H9 (cell line): ENCODE data around the gene GIPC2. TPM values are rescaled to one million over a fixed set of nuclear protein-coding genes. Genes with fewer than 3 reads are reported as not detected.

ENCODE experiments used
- DNase-seq: peaks from one replicate; pipeline ENCODE4 v3.0.0-alpha.2; 2017
- H2AFZ ChIP-seq: one replicate; pipeline ENCODE4 v1.6.1; 2013; ENCODE audit warnings: mild to moderate bottlenecking, low read length, control low read depth, moderate library complexity
- H2AK5ac ChIP-seq: 2 replicates; pipeline ENCODE4 v1.6.1; 2013; ENCODE audit warnings: low read length, control low read depth, mixed read lengths; ENCODE audit not compliant: insufficient read length
- H2BK120ac ChIP-seq: one replicate; pipeline ENCODE4 v1.6.1; 2013; ENCODE audit warnings: low read depth, mild to moderate bottlenecking, low read length, control low read depth, inconsistent platforms; ENCODE audit not compliant: poor library complexity, severe bottlenecking
- H2BK12ac ChIP-seq: 2 replicates; pipeline ENCODE4 v1.6.1; 2013; ENCODE audit warnings: low read length, control low read depth, mixed read lengths, low read depth; ENCODE audit not compliant: insufficient read length
- H2BK15ac ChIP-seq: 2 replicates; pipeline ENCODE4 v1.6.1; 2013; ENCODE audit warnings: low read depth, low read length, control low read depth
- H2BK20ac ChIP-seq: one replicate; pipeline ENCODE4 v1.6.1; 2013; ENCODE audit warnings: low read depth, mild to moderate bottlenecking, low read length, control low read depth, inconsistent platforms; ENCODE audit not compliant: poor library complexity, severe bottlenecking
- H2BK5ac ChIP-seq: 2 replicates; pipeline ENCODE4 v1.6.1; 2013; ENCODE audit warnings: low read length, control low read depth, mixed read lengths; ENCODE audit not compliant: insufficient read length
- H3K14ac ChIP-seq: 2 replicates; pipeline ENCODE4 v1.6.1; 2013; ENCODE audit warnings: low read length, control low read depth; ENCODE audit not compliant: insufficient read depth
- H3K18ac ChIP-seq: 2 replicates; pipeline ENCODE4 v1.6.1; 2013; ENCODE audit warnings: low read depth, mild to moderate bottlenecking, mixed read lengths, low read length, control low read depth; ENCODE audit not compliant: insufficient read length
- H3K23ac ChIP-seq: 2 replicates; pipeline ENCODE4 v1.6.1; 2013; ENCODE audit warnings: low read length, control low read depth, mixed read lengths, low read depth; ENCODE audit not compliant: insufficient read length
- H3K23me2 ChIP-seq: 2 replicates; pipeline ENCODE4 v1.6.1; 2013; ENCODE audit warnings: low read depth, mild to moderate bottlenecking, mixed read lengths, low read length, control low read depth; ENCODE audit not compliant: insufficient read length, poor library complexity, severe bottlenecking
- H3K27ac ChIP-seq: 2 replicates; pipeline ENCODE4 v1.5.1; 2013; ENCODE audit warnings: low read length, control low read depth, mixed read lengths, low read depth; ENCODE audit not compliant: insufficient read length
- H3K27me3 ChIP-seq: 2 replicates; pipeline ENCODE4 v1.6.1; 2013; ENCODE audit warnings: low read length, control low read depth, inconsistent platforms; ENCODE audit not compliant: insufficient read depth
- H3K4ac ChIP-seq: 2 replicates; pipeline ENCODE4 v1.6.1; 2013; ENCODE audit warnings: low read depth, mild to moderate bottlenecking, control low read depth, inconsistent platforms, low read length, moderate library complexity
- H3K4me1 ChIP-seq: 2 replicates; pipeline ENCODE4 v1.6.1; 2013; ENCODE audit warnings: low read length, control low read depth, inconsistent platforms; ENCODE audit not compliant: insufficient read depth
- H3K4me2 ChIP-seq: 2 replicates; pipeline ENCODE4 v1.6.1; 2013; ENCODE audit warnings: low read length, control low read depth, mixed read lengths; ENCODE audit not compliant: insufficient read length, insufficient read depth
- H3K56ac ChIP-seq: 2 replicates; pipeline ENCODE4 v1.6.1; 2013; ENCODE audit warnings: low read depth, mild to moderate bottlenecking, mixed read lengths, low read length, control low read depth; ENCODE audit not compliant: insufficient read length
- H3K79me1 ChIP-seq: 2 replicates; pipeline ENCODE4 v1.6.1; 2013; ENCODE audit warnings: low read depth, mild to moderate bottlenecking, moderate library complexity, low read length, control low read depth, inconsistent platforms; ENCODE audit not compliant: insufficient read depth, poor library complexity, severe bottlenecking
- H3K79me2 ChIP-seq: 2 replicates; pipeline ENCODE4 v1.6.1; 2013; ENCODE audit warnings: low read length, control low read depth, inconsistent platforms; ENCODE audit not compliant: insufficient read depth
- H3K9ac ChIP-seq: 2 replicates; pipeline ENCODE4 v1.6.1; 2013; ENCODE audit warnings: low read length, control low read depth, mixed read lengths; ENCODE audit not compliant: insufficient read length; ENCODE audit errors: extremely low read depth
- H3K9me3 ChIP-seq: one replicate; pipeline ENCODE4 v1.6.1; 2013; ENCODE audit warnings: low read depth, low read length, inconsistent platforms; ENCODE audit not compliant: control insufficient read depth
- H3T11ph ChIP-seq: one replicate; pipeline ENCODE4 v1.6.1; 2013; ENCODE audit warnings: mild to moderate bottlenecking, low read length, control low read depth, inconsistent platforms
- H4K20me1 ChIP-seq: one replicate; pipeline ENCODE4 v1.6.1; 2013; ENCODE audit not compliant: control insufficient read depth, insufficient read length, insufficient read depth
- H4K5ac ChIP-seq: 2 replicates; pipeline ENCODE4 v1.6.1; 2013; ENCODE audit warnings: low read depth, mild to moderate bottlenecking, mixed read lengths, low read length, control low read depth; ENCODE audit not compliant: insufficient read length
- H4K8ac ChIP-seq: replicated peaks from 2 replicates; pipeline ENCODE4 v1.6.1; 2013; ENCODE audit warnings: low read length, control low read depth, mixed read lengths, low read depth; ENCODE audit not compliant: insufficient read length
- H4K91ac ChIP-seq: 2 replicates; pipeline ENCODE4 v1.6.1; 2013; ENCODE audit warnings: low read depth, mild to moderate bottlenecking, moderate library complexity, mixed read lengths, low read length, control low read depth; ENCODE audit not compliant: insufficient read length
- H3K27ac Mint-ChIP-seq, 3 experiments: 2 replicates in 2 of 3; 3 replicates in 1 of 3; pipeline ENCODE4 v1.8.0; 2020 to 2021; ENCODE audit warnings: mixed read lengths in 3 of 3, mild to moderate bottlenecking in 1 of 3, moderate library complexity in 1 of 3
- H3K27me3 Mint-ChIP-seq: 2 replicates; pipeline ENCODE4 v1.8.0; 2021; ENCODE audit warnings: low read depth, mild to moderate bottlenecking, moderate library complexity, mixed read lengths
- H3K36me3 Mint-ChIP-seq, 3 experiments: 2 replicates in 2 of 3; 3 replicates in 1 of 3; pipeline ENCODE4 v1.8.0; 2020 to 2021; ENCODE audit warnings: low read depth in 3 of 3, mixed read lengths in 3 of 3; ENCODE audit not compliant: insufficient read depth in 1 of 3
- H3K4me1 Mint-ChIP-seq, 2 experiments: 2 replicates each; pipeline ENCODE4 v1.8.0; 2020; ENCODE audit warnings: mixed read lengths in 2 of 2
- H3K4me3 Mint-ChIP-seq, 2 experiments: 2 replicates in 1 of 2; 3 replicates in 1 of 2; pipeline ENCODE4 v1.8.0; 2020 to 2021; ENCODE audit warnings: mild to moderate bottlenecking in 2 of 2, mixed read lengths in 2 of 2, moderate library complexity in 1 of 2
- H3K9me3 Mint-ChIP-seq, 2 experiments: 2 replicates in 1 of 2; 3 replicates in 1 of 2; pipeline ENCODE4 v1.8.0; 2020; ENCODE audit warnings: mild to moderate bottlenecking in 2 of 2, mixed read lengths in 2 of 2, moderate library complexity in 1 of 2
- WGBS: extraction: QIAGEN DNeasy Blood & Tissue Kit; methylation state at CpG from one replicate; pipeline ENCODE4 v1.1.7; 2013; ENCODE audit warnings: missing lambda C conversion rate, low lambda C conversion rate, mixed read lengths; ENCODE audit not compliant: insufficient read length; ENCODE audit errors: extremely low coverage; 5-methylcytosine and 5-hydroxymethylcytosine counted together
- total RNA-seq: library from RNA; stranded (reverse); gene quantifications from 2 replicates; pipeline ENCODE4 v1.2.1, GENCODE V29; 2021
- TF ChIP-seq, protein P1 (sequence below): fragments of 200-600 bp; sonication (generic); conservative IDR thresholded peaks from 3 replicates; pipeline ENCODE4 v1.8.0; 2021; ENCODE audit warnings: antibody characterized with exemption, mild to moderate bottlenecking

GIPC2 gene
- total RNA-seq, 1 experiment from 2014 or later = 0.85 TPM

DNA sequence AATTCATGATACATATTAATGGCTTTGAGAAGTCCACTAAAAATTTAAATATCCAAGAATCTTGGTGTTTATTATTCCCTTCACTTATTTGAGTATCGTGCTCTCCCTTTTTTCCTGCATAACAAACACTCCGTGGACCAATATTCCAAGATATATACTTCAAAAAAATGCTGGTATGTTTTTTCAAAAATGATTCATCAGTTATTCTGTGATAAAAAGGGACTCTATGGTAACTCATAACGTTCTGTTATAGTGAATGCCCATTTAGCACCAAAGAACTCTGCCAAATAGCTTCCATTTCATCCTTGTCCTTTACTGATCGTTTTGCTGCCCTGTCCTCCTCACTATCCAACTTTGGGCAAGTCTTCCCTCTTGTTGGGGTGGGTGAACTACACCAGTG, 12.9 kb downstream of the GIPC2 start:
- no peaks in the 10 kb centered on the region for H3K27me3 ChIP-seq
- no CpG with 5 or more reads among the region's 4 CpGs for WGBS
- no peak overlapping the region for H3K27ac Mint-ChIP-seq
- H3K23ac ChIP-seq = no peak overlapping the region
- no peak overlapping the region for H3K14ac ChIP-seq
- H3K79me1 ChIP-seq = no peaks in the 10 kb centered on the region
- no peaks in the 10 kb centered on the region for H3K9me3 ChIP-seq
- H3T11ph ChIP-seq = no peak overlapping the region
- no peak overlapping the region for H3K4me2 ChIP-seq
- no peak overlapping the region for H2BK5ac ChIP-seq
- H2BK12ac ChIP-seq = no peak overlapping the region
- H4K8ac ChIP-seq = no peak overlapping the region
- H3K56ac ChIP-seq = no peak overlapping the region
- H3K4ac ChIP-seq = no peak overlapping the region
- TF ChIP-seq, protein P1, sequence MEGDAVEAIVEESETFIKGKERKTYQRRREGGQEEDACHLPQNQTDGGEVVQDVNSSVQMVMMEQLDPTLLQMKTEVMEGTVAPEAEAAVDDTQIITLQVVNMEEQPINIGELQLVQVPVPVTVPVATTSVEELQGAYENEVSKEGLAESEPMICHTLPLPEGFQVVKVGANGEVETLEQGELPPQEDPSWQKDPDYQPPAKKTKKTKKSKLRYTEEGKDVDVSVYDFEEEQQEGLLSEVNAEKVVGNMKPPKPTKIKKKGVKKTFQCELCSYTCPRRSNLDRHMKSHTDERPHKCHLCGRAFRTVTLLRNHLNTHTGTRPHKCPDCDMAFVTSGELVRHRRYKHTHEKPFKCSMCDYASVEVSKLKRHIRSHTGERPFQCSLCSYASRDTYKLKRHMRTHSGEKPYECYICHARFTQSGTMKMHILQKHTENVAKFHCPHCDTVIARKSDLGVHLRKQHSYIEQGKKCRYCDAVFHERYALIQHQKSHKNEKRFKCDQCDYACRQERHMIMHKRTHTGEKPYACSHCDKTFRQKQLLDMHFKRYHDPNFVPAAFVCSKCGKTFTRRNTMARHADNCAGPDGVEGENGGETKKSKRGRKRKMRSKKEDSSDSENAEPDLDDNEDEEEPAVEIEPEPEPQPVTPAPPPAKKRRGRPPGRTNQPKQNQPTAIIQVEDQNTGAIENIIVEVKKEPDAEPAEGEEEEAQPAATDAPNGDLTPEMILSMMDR = no peak
- no peak overlapping the region for H2BK15ac ChIP-seq
- no peak overlapping the region for H3K27ac ChIP-seq
- H3K23me2 ChIP-seq = no peaks in the 10 kb centered on the region
- H4K91ac ChIP-seq = no peak overlapping the region
- H3K9ac ChIP-seq = no peak overlapping the region
- no peak for DNase-seq
- no peaks in the 10 kb centered on the region for H3K9me3 Mint-ChIP-seq
- no peak overlapping the region for H2AFZ ChIP-seq
- H3K4me1 ChIP-seq = no peaks in the 10 kb centered on the region
- H3K27me3 Mint-ChIP-seq = no peaks in the 10 kb centered on the region; the same call in 1 of the 2 replicates
- H3K36me3 Mint-ChIP-seq = no peaks in the 10 kb centered on the region
- no peak overlapping the region for H2BK20ac ChIP-seq
- H4K20me1 ChIP-seq = no peaks in the 10 kb centered on the region
- H2AK5ac ChIP-seq = no peak overlapping the region
- H3K4me1 Mint-ChIP-seq = 0 out of 4 replicates have a peak, but pooled peaks cover 0 to 3% of the 10 kb centered on the region in 2 experiments
- no peak overlapping the region for H2BK120ac ChIP-seq
- no peak overlapping the region for H3K18ac ChIP-seq
- H4K5ac ChIP-seq = no peak overlapping the region
- no peaks in the 10 kb centered on the region for H3K79me2 ChIP-seq
- H3K4me3 Mint-ChIP-seq = no peak overlapping the region
